ENCODE results near the gene SCLY.
"Not testable (repeated sequence)": the region's sequence is repeated elsewhere in the genome, so short reads cannot be mapped to it uniquely, and the experiment has no call there.

SCLY gene

DNA sequence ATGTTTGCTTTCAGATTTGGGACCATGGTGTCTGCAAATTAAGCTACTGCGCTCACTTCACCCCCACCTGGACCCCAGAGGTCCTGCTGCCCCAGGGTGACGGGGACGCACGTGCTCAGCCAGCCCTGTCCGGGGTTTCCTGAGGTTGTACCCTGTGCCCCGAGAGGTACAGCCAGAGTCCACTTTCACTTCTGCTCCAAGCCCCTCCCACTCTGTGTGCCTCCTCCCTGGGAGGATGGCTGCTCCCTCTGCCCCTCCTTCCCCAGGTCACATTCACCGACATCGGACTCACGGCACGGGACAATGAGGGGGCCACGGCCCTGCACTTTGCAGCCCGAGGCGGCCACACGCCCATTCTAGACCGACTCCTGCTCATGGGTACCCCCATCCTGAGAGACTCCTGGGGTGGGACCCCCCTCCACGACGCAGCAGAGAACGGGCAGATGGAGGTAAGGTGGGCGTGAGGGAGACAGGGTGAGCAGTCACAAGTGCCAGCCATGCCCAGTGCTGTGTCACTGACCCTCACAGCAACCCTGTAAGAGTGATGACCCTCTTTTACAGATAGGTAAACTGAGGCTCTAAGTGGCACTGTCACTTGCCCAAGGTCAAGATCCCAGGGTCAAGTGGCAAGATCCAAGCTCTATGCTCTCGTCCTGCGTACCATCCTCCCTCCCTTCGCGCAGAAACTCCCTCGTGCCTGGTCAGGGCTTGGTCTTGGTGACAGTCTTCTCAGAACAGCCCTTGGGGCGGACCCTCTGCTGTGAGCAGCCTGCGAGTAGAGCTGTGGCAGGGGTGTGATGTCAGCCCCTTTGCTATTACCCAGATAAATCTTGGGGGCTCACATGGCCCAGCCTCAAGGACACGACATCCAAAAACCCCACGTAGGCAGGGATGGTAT lies 47.0 kb downstream of the SCLY start:
- DNase-seq: peak in 1 of 51 donors; percentile 14

GRCh38 chr2:238108423-238109183 lies 47.8 kb downstream of the SCLY start:
- no peak for DNase-seq

GRCh38 chr2:238113611-238114010 lies 52.8 kb downstream of the SCLY start:
- DNase-seq: no peak

DNA sequence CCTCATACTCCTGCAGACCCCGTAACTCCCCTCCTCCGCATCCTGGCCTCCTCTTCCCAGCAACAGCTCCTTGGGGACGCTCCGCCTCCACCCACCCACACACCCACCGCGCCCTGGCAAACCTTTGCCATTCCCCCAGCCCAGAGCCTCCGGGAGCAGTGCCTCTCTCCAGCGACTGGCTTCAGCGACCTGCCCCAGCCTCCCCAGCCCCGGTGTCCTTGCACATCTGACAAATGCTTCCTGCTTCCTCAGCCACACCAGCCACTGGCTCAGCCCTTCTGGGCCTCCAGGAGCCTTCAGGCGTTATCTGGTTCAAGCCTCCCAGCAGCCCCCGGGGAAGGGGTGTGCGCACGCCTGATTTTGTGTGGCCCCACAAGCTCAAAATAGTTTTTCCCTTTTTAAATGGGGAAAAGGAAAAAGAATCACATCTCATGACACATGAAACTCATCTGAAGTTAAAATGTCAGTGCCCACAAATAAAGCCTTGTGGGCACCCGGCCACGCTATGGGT lies 53.6 kb downstream of the SCLY start:
- no peak for DNase-seq

- no peak for DNase-seq
Measured at GRCh38 chr2:238114851-238115660, 54.3 kb downstream of the SCLY start.

DNA sequence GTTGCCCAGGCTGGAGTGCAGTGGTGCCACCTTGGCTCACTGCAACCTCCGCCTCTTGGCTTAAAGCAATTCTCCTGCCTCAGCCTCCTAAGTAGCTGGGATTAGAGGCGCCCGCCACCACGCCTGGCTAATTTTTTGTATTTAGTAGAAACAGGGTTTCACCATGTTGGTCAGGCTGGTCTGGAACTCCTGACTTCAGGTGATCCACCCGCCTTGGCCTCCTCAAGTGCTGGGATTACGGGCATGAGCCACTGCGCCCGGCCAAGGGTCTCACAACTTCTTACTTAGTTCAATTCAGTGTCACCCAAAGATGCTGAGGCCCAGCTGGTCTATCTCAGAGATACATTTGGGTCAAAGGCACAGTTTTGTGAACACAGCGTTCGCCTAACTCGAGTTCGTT lies 54.9 kb downstream of the SCLY start:
- DNase-seq: not testable (repeated sequence)

- no peak for DNase-seq
Measured at GRCh38 chr2:238116298-238117198, 55.7 kb downstream of the SCLY start.

GRCh38 chr2:238117199-238118154 lies 56.7 kb downstream of the SCLY start:
- no peak for DNase-seq

DNA sequence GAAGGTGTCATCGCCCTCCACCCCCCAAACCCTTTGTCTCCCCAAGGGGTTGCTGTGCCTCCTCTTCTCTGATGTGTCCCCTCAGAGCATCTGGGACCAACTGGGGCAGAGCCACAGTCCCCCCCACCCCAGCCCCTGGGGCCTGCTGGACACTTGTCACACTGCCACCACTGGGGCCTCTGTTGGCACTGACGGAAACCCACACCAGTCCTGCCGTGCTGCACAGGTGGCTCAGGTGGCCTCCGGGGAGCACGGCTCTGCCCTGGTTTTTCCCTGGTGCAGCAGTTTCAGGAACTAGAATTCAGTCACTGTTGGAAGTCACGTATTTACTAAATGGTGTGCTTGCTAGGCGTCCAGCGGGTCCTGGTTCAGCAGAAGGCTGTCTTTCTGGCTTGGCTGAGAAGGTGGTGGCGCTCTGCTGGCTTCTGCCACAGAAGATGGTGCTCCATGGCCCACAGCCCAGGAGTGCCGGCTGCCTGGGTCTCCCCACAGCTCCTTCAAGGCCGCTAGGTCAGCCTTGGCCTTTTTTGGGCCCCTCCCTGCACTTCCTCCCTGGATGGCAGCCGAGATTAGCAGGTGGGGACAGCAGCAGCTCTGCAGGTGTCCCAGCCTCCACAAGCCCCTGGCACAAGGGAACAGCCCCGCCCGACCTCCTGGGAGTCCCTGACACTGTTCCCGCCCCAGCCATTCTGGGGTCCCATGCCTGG lies 59.1 kb downstream of the SCLY start:
- DNase-seq: no peak

- no peak for DNase-seq
Measured at GRCh38 chr2:238120463-238121298, 59.9 kb downstream of the SCLY start.

- DNase-seq: no peak
Measured at GRCh38 chr2:238121511-238122286, 60.9 kb downstream of the SCLY start.

DNA sequence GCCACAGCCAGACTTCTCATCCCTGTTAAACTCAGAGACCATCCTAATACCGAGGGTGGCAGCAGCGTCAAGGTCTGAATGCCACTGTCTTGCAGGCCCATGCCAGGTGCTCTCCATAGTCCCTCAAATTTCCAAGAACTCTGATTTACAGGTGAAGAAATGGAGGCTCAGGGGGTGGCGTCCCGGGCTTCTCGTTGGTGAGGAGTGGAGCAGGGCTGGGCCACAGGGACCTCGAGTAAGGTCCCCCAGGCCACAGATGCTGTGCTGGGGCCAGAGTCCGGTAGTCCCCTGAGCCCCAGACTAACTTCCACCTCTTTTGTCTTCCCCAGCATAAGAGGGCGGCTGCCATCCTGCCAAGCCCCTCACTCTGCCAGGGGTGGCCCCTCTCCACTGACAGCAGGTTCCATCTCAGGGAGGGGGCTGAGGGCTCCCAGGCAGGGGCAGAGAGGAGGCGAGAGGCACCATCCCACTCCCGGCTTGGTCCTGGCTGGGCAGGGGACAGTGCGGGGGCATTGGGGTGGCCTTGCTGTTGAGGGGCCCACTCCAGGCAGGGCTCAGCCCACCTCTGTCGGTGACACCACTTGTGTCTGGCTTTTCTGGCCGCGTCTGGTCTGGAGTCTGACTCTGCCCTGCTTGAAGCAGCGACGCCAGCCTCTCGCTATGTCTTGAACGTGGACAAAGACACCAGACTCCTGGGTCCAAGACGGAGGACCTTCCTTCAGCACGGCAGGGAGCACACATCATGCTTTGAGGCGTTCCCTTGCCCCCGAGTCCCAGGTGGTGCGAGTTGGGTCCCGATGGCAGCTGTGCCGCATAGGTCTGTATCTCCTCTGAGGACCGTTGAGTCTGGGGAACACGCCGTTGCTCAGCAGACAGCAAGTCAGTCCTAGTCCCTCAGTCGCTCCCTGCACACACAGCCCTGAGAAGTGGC lies 61.8 kb downstream of the SCLY start:
- no peak for DNase-seq

DNA sequence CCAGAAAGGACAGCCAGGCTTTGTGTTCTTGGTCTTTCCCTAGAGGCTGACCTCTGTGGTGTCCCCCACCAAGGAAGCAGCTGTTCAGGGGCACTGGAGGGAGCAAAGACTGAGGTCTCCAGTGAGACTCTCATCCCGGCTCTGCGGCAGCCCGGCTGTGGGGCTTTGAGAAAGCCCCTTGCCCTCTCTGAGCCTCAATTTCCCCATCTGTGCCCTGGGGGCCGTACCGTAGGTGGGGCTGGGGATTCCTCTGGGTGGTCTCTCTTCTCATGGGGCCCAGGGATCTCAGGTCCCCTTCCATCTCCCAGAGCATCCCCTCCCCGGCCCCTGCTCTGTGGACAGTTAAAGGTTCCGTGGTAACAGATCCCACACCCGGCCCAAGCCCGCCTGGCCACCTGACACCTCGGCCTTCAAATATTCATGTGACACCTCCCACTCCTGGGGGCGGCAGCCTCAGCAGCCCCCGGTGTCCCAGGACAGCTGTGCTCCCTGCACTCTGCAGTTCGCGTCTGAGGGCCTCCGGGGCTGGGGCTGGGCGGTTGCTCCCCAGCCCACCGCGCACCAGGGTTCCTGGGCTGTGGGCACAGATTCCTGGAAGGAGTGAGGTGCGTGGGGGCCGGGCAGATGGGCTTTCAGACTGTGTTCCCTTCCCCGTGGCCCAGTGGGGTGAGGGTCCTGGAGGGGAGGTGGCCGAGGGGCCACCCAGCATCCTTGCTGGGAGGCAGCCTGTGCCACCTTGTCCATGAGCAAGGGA lies 62.6 kb downstream of the SCLY start:
- DNase-seq: no peak

DNA sequence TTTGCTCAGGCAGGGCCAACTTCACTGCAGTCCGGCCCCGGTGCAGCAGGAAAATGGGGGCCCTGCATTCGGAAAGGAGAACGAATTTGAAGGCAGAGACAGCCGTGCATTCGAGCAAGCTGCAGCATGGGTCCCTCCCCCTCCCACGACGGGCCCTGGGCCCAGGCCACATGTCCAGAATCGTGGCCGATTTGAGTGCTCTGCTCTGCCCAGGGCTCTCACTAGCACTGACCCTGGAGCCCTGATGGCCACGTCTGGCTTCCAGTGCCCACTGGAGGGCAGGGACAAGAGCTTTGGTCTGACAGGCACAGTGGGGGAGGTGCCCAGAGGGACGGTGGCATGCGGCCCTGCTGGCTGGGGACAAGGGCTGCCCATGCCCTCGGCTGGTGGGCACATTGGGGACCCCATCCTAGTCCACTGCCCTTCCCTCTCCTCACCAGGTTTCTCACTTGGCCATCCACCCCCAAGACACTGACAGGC lies 63.2 kb downstream of the SCLY start:
- DNase-seq: no peak
